ENCODE measurements around the gene HMGN1.

The HMGN1 gene

GRCh38 chr21:39366563-39366962, 17.7 kb upstream of the HMGN1 start:
- H3K79me2 ChIP-seq (ENCODE audit: insufficient read depth, low read length), result no peaks in the 10 kb centered on the region
- no peak overlapping the region for H3K27ac ChIP-seq (ENCODE audit: low read length)
- H3K4me2 ChIP-seq (ENCODE audit: insufficient read depth, low read length), result no peak overlapping the region
- TF ChIP-seq EZH2 (IDR thresholded peaks at IDR 0.05; ENCODE audit: borderline replicate concordance, low read depth, low read length, severe bottlenecking), result no peak
- TF ChIP-seq, protein P1, sequence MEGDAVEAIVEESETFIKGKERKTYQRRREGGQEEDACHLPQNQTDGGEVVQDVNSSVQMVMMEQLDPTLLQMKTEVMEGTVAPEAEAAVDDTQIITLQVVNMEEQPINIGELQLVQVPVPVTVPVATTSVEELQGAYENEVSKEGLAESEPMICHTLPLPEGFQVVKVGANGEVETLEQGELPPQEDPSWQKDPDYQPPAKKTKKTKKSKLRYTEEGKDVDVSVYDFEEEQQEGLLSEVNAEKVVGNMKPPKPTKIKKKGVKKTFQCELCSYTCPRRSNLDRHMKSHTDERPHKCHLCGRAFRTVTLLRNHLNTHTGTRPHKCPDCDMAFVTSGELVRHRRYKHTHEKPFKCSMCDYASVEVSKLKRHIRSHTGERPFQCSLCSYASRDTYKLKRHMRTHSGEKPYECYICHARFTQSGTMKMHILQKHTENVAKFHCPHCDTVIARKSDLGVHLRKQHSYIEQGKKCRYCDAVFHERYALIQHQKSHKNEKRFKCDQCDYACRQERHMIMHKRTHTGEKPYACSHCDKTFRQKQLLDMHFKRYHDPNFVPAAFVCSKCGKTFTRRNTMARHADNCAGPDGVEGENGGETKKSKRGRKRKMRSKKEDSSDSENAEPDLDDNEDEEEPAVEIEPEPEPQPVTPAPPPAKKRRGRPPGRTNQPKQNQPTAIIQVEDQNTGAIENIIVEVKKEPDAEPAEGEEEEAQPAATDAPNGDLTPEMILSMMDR (IDR thresholded peaks at IDR 0.05; ENCODE audit: borderline replicate concordance, extremely low read depth, low read length, poor library complexity, severe bottlenecking), result no peak
- H3K9me3 ChIP-seq (ENCODE audit: insufficient read depth, low read length, severe bottlenecking), result no peaks in the 10 kb centered on the region
- H4K20me1 ChIP-seq (ENCODE audit: insufficient read depth, low read length), result no peaks in the 10 kb centered on the region
- H3K4me1 ChIP-seq (ENCODE audit: insufficient read depth, low read length), result no peaks in the 10 kb centered on the region
- H3K27me3 ChIP-seq (ENCODE audit: insufficient read depth, low read length, poor library complexity), result peaks cover 6% of the 10 kb centered on the region
- no peak overlapping the region for H3K9ac ChIP-seq (ENCODE audit: low read depth, low read length)
- DNase-seq, result no peak
- H3K36me3 ChIP-seq (ENCODE audit: insufficient read depth, low read length), result no peaks in the 10 kb centered on the region
- no peak overlapping the region for H3K4me3 ChIP-seq (ENCODE audit: low read depth in 1 of 2, low read length in 2 of 2)
- H2AFZ ChIP-seq (ENCODE audit: low read depth, low read length), result no peak overlapping the region
- no peak for ATAC-seq (ENCODE audit: insufficient read depth, low read depth)

GRCh38 chr21:39364949-39365348, 16.1 kb upstream of the HMGN1 start:
- DNase-seq (no peak), ATAC-seq (ENCODE audit: insufficient read depth, low read depth) (no peak)
- no peaks in the 10 kb centered on the region for H3K27me3 ChIP-seq (ENCODE audit: insufficient read depth, low read length, poor library complexity)
- H3K27ac ChIP-seq (ENCODE audit: low read length), result no peak overlapping the region
- TF ChIP-seq, protein P1 (IDR thresholded peaks at IDR 0.05; ENCODE audit: borderline replicate concordance, extremely low read depth, low read length, poor library complexity, severe bottlenecking), result no peak
- TF ChIP-seq EZH2 (IDR thresholded peaks at IDR 0.05; ENCODE audit: borderline replicate concordance, low read depth, low read length, severe bottlenecking), result no peak
- no peaks in the 10 kb centered on the region for H3K36me3 ChIP-seq (ENCODE audit: insufficient read depth, low read length)
- no peak overlapping the region for H3K4me3 ChIP-seq (ENCODE audit: low read depth in 1 of 2, low read length in 2 of 2)
- H4K20me1 ChIP-seq (ENCODE audit: insufficient read depth, low read length), result no peaks in the 10 kb centered on the region
- H3K4me1 ChIP-seq (ENCODE audit: insufficient read depth, low read length), result no peaks in the 10 kb centered on the region
- no peaks in the 10 kb centered on the region for H3K9me3 ChIP-seq (ENCODE audit: insufficient read depth, low read length, severe bottlenecking)
- no peak overlapping the region for H2AFZ ChIP-seq (ENCODE audit: low read depth, low read length)
- H3K9ac ChIP-seq (ENCODE audit: low read depth, low read length), result no peak overlapping the region
- no peaks in the 10 kb centered on the region for H3K79me2 ChIP-seq (ENCODE audit: insufficient read depth, low read length)
- no peak overlapping the region for H3K4me2 ChIP-seq (ENCODE audit: insufficient read depth, low read length)

- Histone ChIP-seq H3K36me3 (ENCODE audit: insufficient read depth, low read length) (no peaks in the 10 kb centered on the region), H4K20me1 (ENCODE audit: insufficient read depth, low read length) (no peaks in the 10 kb centered on the region), H3K9me3 (ENCODE audit: insufficient read depth, low read length, severe bottlenecking) (no peaks in the 10 kb centered on the region), H3K9ac (ENCODE audit: low read depth, low read length) (no peak overlapping the region), H3K27me3 (ENCODE audit: insufficient read depth, low read length, poor library complexity) (no peaks in the 10 kb centered on the region), H3K79me2 (ENCODE audit: insufficient read depth, low read length) (no peaks in the 10 kb centered on the region), H3K27ac (ENCODE audit: low read length) (no peak overlapping the region), H2AFZ (ENCODE audit: low read depth, low read length) (no peak overlapping the region), H3K4me1 (ENCODE audit: insufficient read depth, low read length) (no peaks in the 10 kb centered on the region), H3K4me3 (ENCODE audit: low read depth in 1 of 2, low read length in 2 of 2) (no peak overlapping the region), H3K4me2 (ENCODE audit: insufficient read depth, low read length) (no peak overlapping the region)
- ATAC-seq (ENCODE audit: insufficient read depth, low read depth), result no peak
- TF ChIP-seq, protein P1 (IDR thresholded peaks at IDR 0.05; ENCODE audit: borderline replicate concordance, extremely low read depth, low read length, poor library complexity, severe bottlenecking), result no peak
- no peak for TF ChIP-seq EZH2 (IDR thresholded peaks at IDR 0.05; ENCODE audit: borderline replicate concordance, low read depth, low read length, severe bottlenecking)
- no peak for DNase-seq
Measured at GRCh38 chr21:39363607-39364555, 15.0 kb upstream of the HMGN1 start.

All from DND-41 (cell line).